GM18526 (cell line): ENCODE data around the gene SIRT5.

ENCODE experiments used
- POLR2A ChIP-seq: IDR thresholded peaks from 3 replicates; pipeline ENCODE4 v1.6.1; 2011; ENCODE audit not compliant: insufficient read length; ENCODE audit errors: extremely low read depth

The SIRT5 gene

GRCh38 chr6:13568970-13569369 lies 5.4 kb upstream of the SIRT5 start:
- no peak for TF ChIP-seq POLR2A

GRCh38 chr6:13572240-13572639 lies 2.2 kb upstream of the SIRT5 start:
- no peak for TF ChIP-seq POLR2A

GRCh38 chr6:13572951-13573654 lies 1.3 kb upstream of the SIRT5 start:
- TF ChIP-seq POLR2A, result no peak

GRCh38 chr6:13573669-13574110 lies 711 bp upstream of the SIRT5 start:
- TF ChIP-seq POLR2A, result no peak

GRCh38 chr6:13574149-13574570 lies 241 bp upstream of the SIRT5 start:
- TF ChIP-seq POLR2A, result peak; percentile 67

- TF ChIP-seq POLR2A, result no peak
Measured at GRCh38 chr6:13575377-13575775, 975 bp downstream of the SIRT5 start.

- TF ChIP-seq POLR2A, result no peak
Measured at GRCh38 chr6:13576017-13576416, 1.6 kb downstream of the SIRT5 start.

- no peak for TF ChIP-seq POLR2A
Measured at GRCh38 chr6:13577926-13578325, 3.5 kb downstream of the SIRT5 start.

GRCh38 chr6:13579911-13580310 lies 5.5 kb downstream of the SIRT5 start:
- TF ChIP-seq POLR2A, result no peak

- TF ChIP-seq POLR2A, result no peak
Measured at GRCh38 chr6:13581700-13582229, 7.4 kb downstream of the SIRT5 start.

- no peak for TF ChIP-seq POLR2A
Measured at GRCh38 chr6:13586603-13587542, 12.5 kb downstream of the SIRT5 start.

GRCh38 chr6:13589801-13590200 lies 15.4 kb downstream of the SIRT5 start:
- no peak for TF ChIP-seq POLR2A

- no peak for TF ChIP-seq POLR2A
Measured at GRCh38 chr6:13590574-13591153, 16.3 kb downstream of the SIRT5 start.

- TF ChIP-seq POLR2A, result no peak
Measured at GRCh38 chr6:13591205-13591921, 17.0 kb downstream of the SIRT5 start.

GRCh38 chr6:13593103-13593502 lies 18.7 kb downstream of the SIRT5 start:
- TF ChIP-seq POLR2A, result no peak
